GM08714 (cell line): ENCODE results near the gene MRPS18C.

ENCODE experiments used
- H3K4me3 ChIP-seq: fragments of 200-500 bp; sonication (Bioruptor generic); 2 replicates; pipeline ENCODE4 v1.5.1; 2014; ENCODE audit warnings: mild to moderate bottlenecking, low read length, inconsistent platforms
- ZNF274 ChIP-seq: IDR thresholded peaks from 2 replicates; pipeline ENCODE4 v1.6.1; 2012; ENCODE audit warnings: mild to moderate bottlenecking, low read depth, low read length

Gene MRPS18C

GRCh38 chr4:83455281-83456183 is at the start of gene MRPS18C, which contains the start of gene HELQ:
Gene MRPS18C, plus strand, starts transcription at chr4:83456058. Its CDS starts 20 bp downstream, at chr4:83456078.
Gene HELQ, minus strand, starts transcription at chr4:83455823. Its CDS starts 130 bp downstream, at chr4:83455693.
- H3K4me3 ChIP-seq: peak within 1 kb of the TSS; percentile 86
- TF ChIP-seq ZNF274: no peak

DNA sequence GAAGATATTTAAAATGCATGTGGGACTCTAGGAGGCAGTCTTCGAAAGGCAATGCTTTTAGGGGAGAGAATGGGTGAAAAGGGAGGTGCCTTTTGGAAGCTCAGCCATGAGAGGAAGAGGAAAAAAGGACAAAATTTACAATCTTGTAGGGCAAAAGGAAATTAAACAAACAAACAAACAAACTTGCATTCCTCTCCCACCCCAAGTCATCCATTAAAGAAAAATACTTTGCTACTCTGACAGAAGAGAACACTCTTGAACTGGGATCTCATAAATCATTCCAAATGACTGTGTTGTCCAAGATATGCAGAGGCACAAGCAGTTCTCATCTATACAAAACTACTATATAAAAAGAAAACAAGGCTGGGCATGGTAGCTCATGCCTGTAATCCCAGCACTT is 47.0 kb upstream of the MRPS18C start:
- no peak for TF ChIP-seq ZNF274
- H3K4me3 ChIP-seq: no peak overlapping the region

- TF ChIP-seq ZNF274: no peak
- no peak overlapping the region for H3K4me3 ChIP-seq
Measured at GRCh38 chr4:83413676-83414075, 42.2 kb upstream of the MRPS18C start.

GRCh38 chr4:83417566-83417965 is 38.3 kb upstream of the MRPS18C start:
- H3K4me3 ChIP-seq: no peak overlapping the region
- TF ChIP-seq ZNF274: no peak

- no peak for TF ChIP-seq ZNF274
- H3K4me3 ChIP-seq: no peak overlapping the region
Measured at GRCh38 chr4:83418211-83418610, 37.6 kb upstream of the MRPS18C start.

- no peak for TF ChIP-seq ZNF274
Measured at GRCh38 chr4:83431200-83431599, 24.7 kb upstream of the MRPS18C start.

GRCh38 chr4:83436680-83437079 is 19.2 kb upstream of the MRPS18C start:
- no peak for TF ChIP-seq ZNF274
- H3K4me3 ChIP-seq: no peak overlapping the region

More at GRCh38 chr4:83431200-83431599, 24.7 kb upstream of the MRPS18C start:
- H3K4me3 ChIP-seq: no peak overlapping the region

- TF ChIP-seq ZNF274: no peak
- H3K4me3 ChIP-seq: no peak overlapping the region
Measured at GRCh38 chr4:83438719-83439118, 17.1 kb upstream of the MRPS18C start.

DNA sequence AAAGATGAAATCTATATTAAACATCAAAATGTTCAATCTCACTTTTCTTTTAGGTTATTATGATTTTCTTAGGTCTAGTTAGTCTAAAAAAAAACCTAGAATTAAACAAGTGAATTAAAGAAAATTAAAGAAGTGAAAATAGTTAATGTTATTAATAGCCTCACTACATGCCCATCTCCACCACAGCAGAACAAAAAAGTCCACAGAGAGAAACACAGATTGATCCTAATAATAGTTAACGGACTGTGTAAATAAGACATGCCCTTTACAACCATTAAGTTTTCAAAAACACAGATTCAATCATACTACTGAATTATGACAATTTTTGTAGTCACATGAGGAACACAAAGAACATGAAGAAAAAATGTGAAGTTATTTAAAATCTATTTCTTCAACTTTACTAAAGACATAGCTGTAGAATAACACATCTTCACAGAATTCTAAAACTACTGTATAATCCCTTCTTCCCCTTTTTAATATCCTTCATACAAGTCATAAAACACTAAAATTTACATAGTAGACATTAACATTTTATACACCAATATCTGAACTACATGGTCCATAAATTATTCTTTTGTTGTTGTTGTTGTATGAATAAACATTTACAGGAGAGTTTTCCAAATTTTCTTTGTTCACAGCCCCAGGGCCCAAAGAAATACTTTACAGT is 15.6 kb upstream of the MRPS18C start:
- no peak overlapping the region for H3K4me3 ChIP-seq

GRCh38 chr4:83440899-83441298 is 15.0 kb upstream of the MRPS18C start:
- no peak overlapping the region for H3K4me3 ChIP-seq
- no peak for TF ChIP-seq ZNF274

More for the DNA sequence above, 15.6 kb upstream of the MRPS18C start:
- TF ChIP-seq ZNF274: no peak

- no peak for TF ChIP-seq ZNF274
- no peak overlapping the region for H3K4me3 ChIP-seq
Measured at GRCh38 chr4:83449009-83449408, 6.8 kb upstream of the MRPS18C start.

DNA sequence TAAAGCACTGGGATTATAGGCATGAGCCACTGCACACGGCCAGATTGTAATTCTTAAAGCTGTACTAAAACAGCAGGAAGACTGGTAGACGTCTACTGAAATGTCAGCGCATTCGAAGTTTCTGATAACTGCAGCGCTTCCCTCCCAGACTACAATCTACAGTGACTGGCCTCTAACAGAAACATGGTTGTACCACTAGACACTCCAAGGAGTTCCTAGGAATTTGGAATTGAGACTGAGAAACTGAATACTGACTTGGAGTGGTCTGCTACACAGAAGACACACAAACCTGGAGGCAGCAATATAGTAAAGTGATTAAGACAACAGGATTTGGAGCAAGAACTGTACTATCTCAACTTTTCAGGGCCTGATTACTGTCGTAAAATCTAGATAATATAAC is 1.2 kb upstream of the MRPS18C start:
- no peak for TF ChIP-seq ZNF274
- peak overlapping the region; percentile 86 for H3K4me3 ChIP-seq

DNA sequence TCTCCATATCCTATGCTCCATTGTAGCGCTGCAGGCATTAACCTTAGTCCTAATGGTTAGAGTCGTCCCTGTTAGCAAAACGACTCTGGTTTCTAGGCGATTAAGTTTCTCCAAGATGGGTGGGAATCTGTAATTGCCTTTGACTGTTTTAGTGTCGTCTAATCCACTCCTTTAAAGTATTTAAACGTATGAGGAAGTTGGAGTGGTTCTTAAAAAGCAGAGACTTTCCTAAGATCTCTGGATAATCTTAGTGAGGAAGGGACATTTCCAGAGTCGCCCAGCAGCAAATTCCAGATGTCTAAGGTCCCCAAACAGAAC is 285 bp downstream of the MRPS18C start:
- TF ChIP-seq ZNF274: no peak

GRCh38 chr4:83473423-83473822 is 17.6 kb downstream of the MRPS18C start:
- no peak overlapping the region for H3K4me3 ChIP-seq
- no peak for TF ChIP-seq ZNF274

More for the DNA sequence above, 285 bp downstream of the MRPS18C start:
- peak overlapping the region; percentile 86 for H3K4me3 ChIP-seq

GRCh38 chr4:83473966-83474365 is 18.1 kb downstream of the MRPS18C start:
- no peak overlapping the region for H3K4me3 ChIP-seq
- no peak for TF ChIP-seq ZNF274
